Naive thymus-derived CD8-positive, alpha-beta T cell (primary cell): ENCODE data around the gene LRRC75A. TPM values are rescaled to one million over a fixed set of nuclear protein-coding genes. Genes with fewer than 3 reads are reported as not detected.

ENCODE experiments used
- ATAC-seq, 2 donors: fragments of 150-1000 bp; cut with Tn5 transposase in 1 of 2; sonication (Bioruptor Pico), chemical (Tn5 transposase) in 1 of 2; 1 replicate in 1 of 2; 2 replicates in 1 of 2; pipeline ENCODE4 v1.10.0; 2021; ENCODE audit warnings: mild to moderate bottlenecking in 2 of 2, moderate library complexity in 2 of 2
- POLR2A ChIA-PET: fragments of 350-600 bp; sonication (Branson Sonifier 250); formaldehyde crosslinking; loops from one replicate; lab custom pipeline; 2021; ENCODE audit warnings: antibody characterized with exemption; lab: Charles Lee
- DNase-seq, 10 donors: peaks; one replicate each; pipeline versions ENCODE4 v3.0.0 to v3.0.0-alpha.2; 2020 to 2022
- H3K27ac Mint-ChIP-seq, 10 donors: one replicate each; pipeline ENCODE4 v1.8.0; 2020 to 2022; ENCODE audit warnings: mild to moderate bottlenecking in 10 of 10, mixed read lengths in 10 of 10, moderate library complexity in 4 of 10, inconsistent platforms in 1 of 10
- H3K27me3 Mint-ChIP-seq, 5 donors: one replicate each; pipeline ENCODE4 v1.8.0; 2021 to 2022; ENCODE audit warnings: mixed read lengths in 5 of 5
- H3K36me3 Mint-ChIP-seq, 3 donors: one replicate each; pipeline ENCODE4 v1.8.0; 2020 to 2022; ENCODE audit warnings: mixed read lengths in 3 of 3, mild to moderate bottlenecking in 2 of 3, inconsistent platforms in 1 of 3
- H3K4me1 Mint-ChIP-seq, 4 donors: one replicate each; pipeline ENCODE4 v1.8.0; 2021 to 2022; ENCODE audit warnings: mixed read lengths in 4 of 4
- H3K4me3 Mint-ChIP-seq, 10 donors: one replicate each; pipeline ENCODE4 v1.8.0; 2020 to 2022; ENCODE audit warnings: mild to moderate bottlenecking in 10 of 10, mixed read lengths in 10 of 10, moderate library complexity in 6 of 10, inconsistent platforms in 1 of 10
- H3K9me3 Mint-ChIP-seq, 9 donors: one replicate each; pipeline ENCODE4 v1.8.0; 2020 to 2022; ENCODE audit warnings: mixed read lengths in 9 of 9, mild to moderate bottlenecking in 3 of 9, inconsistent platforms in 1 of 9, moderate library complexity in 1 of 9
- polyA plus RNA-seq, 3 donors: library from polyadenylated mRNA; unstranded; fragments of 300-500 nt; fragmentation: Illumina TruSeq; gene quantifications; one replicate each; pipeline ENCODE4 v1.2.3, GENCODE V29; 2021
- total RNA-seq, 8 experiments: library from RNA in 2 of 8; stranded (reverse) in 2 of 8; gene quantifications; one replicate each; pipeline ENCODE4 v1.2.3 and lab custom pipeline; 2021 to 2026

LRRC75A gene
- total and polyA plus RNA-seq, 5 experiments from 2014 or later: 1.8 to 8.9 (median 3.1) TPM

- H3K9me3 Mint-ChIP-seq: no peaks in the 10 kb centered on the region
- H3K4me3 Mint-ChIP-seq: no peak overlapping the region
- DNase-seq: peak in 1 of 10 donors; percentile 6
- H3K27me3 Mint-ChIP-seq: peaks cover 1 to 19% (median 9%) of the 10 kb centered on the region in 5 donors
- POLR2A ChIA-PET: interaction anchor here (0.7 kb wide), 1 partner anchor 1416 kb away, joined by 3 read pairs; no protein-coding TSS in a partner anchor
- H3K4me1 Mint-ChIP-seq: peaks cover 6 to 12% (median 7%) of the 10 kb centered on the region in 4 donors
- ATAC-seq: no peak
- no peaks in the 10 kb centered on the region for H3K36me3 Mint-ChIP-seq
- no peak overlapping the region for H3K27ac Mint-ChIP-seq
These were observed 20.0 kb upstream of the LRRC75A start for GRCh38 chr17:16512011-16512410.

DNA sequence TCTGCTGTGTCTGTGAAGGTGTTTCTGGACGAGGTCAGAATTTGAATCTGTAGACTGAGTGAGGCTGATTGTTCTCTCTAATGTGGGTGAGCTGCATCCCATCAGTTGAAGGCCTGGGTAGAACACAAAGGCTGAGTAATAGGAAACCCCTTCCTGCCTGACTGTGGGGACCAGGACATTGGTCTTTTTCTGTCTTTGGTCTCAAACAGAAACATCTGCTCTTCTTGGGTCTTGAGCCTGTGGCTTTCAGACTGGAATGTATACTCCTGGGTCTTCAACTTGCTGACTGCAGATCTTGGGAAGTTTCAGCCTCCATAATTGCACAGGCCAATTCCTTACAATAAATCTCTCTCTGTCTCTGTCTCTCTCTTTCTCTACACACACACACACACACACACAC, 19.6 kb upstream of the LRRC75A start:
- no peak overlapping the region for H3K4me3 Mint-ChIP-seq
- ATAC-seq (no peak), DNase-seq (no peak)
- H3K9me3 Mint-ChIP-seq: no peaks in the 10 kb centered on the region
- H3K36me3 Mint-ChIP-seq: no peaks in the 10 kb centered on the region
- H3K27me3 Mint-ChIP-seq: peaks cover 1 to 16% (median 10%) of the 10 kb centered on the region in 5 donors
- POLR2A ChIA-PET: interaction anchor here (0.7 kb wide), 1 partner anchor 1416 kb away, joined by 3 read pairs; no protein-coding TSS in a partner anchor
- peaks cover 6 to 12% (median 7%) of the 10 kb centered on the region in 4 donors for H3K4me1 Mint-ChIP-seq
- no peak overlapping the region for H3K27ac Mint-ChIP-seq

GRCh38 chr17:16507918-16508533, 16.0 kb upstream of the LRRC75A start:
- Mint-ChIP-seq H3K36me3 (no peaks in the 10 kb centered on the region), H3K27ac (peak overlapping the region in 1 of 10 donors; percentile 10), H3K4me1 (peaks cover 6 to 12% (median 7%) of the 10 kb centered on the region in 4 donors), H3K9me3 (no peaks in the 10 kb centered on the region), H3K27me3 (peaks cover 0 to 4% (median 0%) of the 10 kb centered on the region in 5 donors), H3K4me3 (no peak overlapping the region)
- ATAC-seq (no peak), DNase-seq (no peak)
- POLR2A ChIA-PET: no interaction called here

DNA sequence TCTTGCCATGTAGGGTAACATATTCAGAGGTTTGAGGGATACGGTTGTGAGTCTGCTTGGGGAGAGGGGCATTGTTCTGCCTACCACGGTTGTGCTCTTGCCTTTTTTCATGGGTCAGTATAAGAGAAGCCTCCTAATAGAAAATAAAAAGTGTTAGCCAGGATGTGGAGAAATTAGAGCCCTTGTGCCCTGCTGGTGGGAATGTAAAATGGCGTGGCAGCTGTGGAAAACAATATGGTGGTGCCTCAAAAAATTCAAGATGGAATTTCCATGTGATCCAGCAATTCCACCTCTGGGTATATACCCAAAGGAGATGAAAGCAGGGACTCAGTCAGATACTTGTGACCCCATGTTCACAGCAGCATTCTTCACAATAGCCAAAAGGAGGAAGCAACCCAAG, 14.2 kb upstream of the LRRC75A start:
- H3K9me3 Mint-ChIP-seq: no peaks in the 10 kb centered on the region
- DNase-seq (no peak), ATAC-seq (no peak)
- no peaks in the 10 kb centered on the region for H3K36me3 Mint-ChIP-seq
- H3K4me3 Mint-ChIP-seq: no peak overlapping the region
- H3K27me3 Mint-ChIP-seq: peaks cover 0 to 4% (median 0%) of the 10 kb centered on the region in 5 donors
- H3K4me1 Mint-ChIP-seq: no peaks in the 10 kb centered on the region
- POLR2A ChIA-PET: no interaction called here
- no peak overlapping the region for H3K27ac Mint-ChIP-seq

- Mint-ChIP-seq H3K4me1 (no peaks in the 10 kb centered on the region), H3K27ac (no peak overlapping the region), H3K27me3 (peaks cover 0 to 4% (median 0%) of the 10 kb centered on the region in 5 donors), H3K4me3 (no peak overlapping the region), H3K9me3 (no peaks in the 10 kb centered on the region), H3K36me3 (no peaks in the 10 kb centered on the region)
- ATAC-seq (no peak), DNase-seq (no peak)
- POLR2A ChIA-PET: no interaction called here
These were observed 13.0 kb upstream of the LRRC75A start for GRCh38 chr17:16504984-16505383.

DNA sequence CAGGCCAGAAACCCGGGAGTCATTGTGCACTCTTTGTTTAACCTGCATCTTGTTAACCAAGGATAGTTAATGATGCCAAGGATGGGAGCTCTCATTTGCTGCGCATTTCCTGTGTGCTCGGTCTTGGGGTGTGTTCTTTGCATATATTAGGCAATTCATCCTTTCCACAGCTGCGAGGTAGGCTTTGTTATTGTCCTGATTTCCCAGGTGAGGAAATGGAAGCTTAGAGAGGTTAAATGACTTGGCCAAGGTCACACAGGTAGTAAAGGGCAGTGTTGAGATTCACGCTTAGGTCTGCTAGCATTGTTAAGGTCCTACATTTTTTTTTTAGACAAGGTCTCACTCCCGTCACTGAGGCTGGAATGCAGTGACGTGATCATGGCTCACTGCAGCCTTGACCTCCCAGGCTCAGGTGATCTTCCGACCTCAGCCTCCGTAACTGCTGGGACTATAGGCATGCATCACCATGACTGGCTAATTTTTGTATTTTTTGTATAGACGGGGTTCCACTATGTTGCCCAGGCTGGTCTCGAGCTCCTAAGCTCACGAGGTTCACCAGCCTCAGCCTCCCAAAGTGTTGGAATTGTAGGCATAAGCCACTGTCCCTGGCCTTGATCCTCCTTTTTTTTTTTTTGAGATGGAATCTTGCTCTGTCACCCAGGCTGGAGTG, 5.0 kb upstream of the LRRC75A start:
- DNase-seq (no peak), ATAC-seq (no peak)
- Mint-ChIP-seq H3K4me3 (no peak overlapping the region), H3K36me3 (no peaks in the 10 kb centered on the region), H3K27me3 (peaks cover 0 to 14% (median 8%) of the 10 kb centered on the region in 5 donors), H3K27ac (no peak overlapping the region), H3K9me3 (no peaks in the 10 kb centered on the region), H3K4me1 (peaks cover 0 to 4% (median 2%) of the 10 kb centered on the region in 4 donors)
- POLR2A ChIA-PET: no interaction called here

DNA sequence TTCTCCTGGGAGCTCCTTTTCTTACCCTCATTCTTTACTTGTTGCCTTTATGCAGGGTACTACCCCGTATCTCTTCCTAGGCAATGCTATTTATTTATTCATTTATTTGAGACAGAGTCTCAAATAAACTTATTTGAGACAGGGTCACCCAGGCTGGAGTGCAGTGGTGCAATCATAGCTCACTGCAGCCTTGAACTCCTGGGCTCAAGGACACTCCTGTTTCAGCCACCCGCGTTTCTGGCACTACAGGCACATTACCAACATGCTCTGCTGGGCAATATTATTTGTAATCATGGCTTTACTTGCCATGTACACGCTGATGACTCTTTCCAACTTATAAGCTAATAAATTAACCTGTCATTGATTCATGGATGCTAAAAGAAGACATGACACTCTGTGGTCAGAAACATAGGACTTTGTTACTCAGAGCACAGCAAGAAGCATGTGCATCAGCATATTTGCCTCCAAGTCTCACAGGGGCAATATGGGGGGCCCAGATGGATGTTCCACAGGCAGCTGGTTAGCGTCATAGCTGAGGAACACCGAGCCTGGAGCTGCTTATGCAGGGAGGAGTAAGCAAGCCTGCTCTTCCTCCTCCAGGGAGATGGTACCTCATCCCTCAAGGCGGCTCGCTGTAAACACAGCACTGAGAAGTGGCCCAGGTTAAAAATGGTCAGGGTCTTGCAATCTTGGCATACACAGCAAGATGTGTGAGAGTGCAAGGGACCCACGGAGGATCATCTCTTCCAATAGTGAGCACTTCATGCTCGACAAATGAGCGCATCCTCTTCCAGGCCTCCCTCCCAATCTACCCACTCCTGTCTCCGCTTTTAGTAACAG, 4.2 kb upstream of the LRRC75A start:
- Mint-ChIP-seq H3K27ac (no peak overlapping the region), H3K4me3 (no peak overlapping the region)
- POLR2A ChIA-PET: no interaction called here

DNA sequence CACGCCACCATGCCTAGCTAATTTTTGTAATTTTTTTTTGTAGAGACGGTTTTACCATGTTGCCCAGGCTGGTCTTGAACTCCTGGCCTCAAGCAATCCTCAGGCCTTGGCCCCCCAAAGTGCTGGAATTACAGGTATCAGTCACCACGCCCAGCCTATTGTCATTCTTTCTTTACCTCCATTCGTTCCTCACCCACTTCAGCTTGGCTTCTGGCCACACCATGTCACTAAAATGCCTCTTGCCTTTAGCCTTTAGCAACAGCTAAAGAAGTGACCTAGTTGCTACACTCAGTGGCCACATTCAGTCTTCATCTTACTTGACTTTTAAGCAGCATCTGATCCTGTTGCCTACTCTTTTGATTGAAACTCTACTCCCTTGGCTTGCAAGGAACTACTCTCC, 3.6 kb upstream of the LRRC75A start:
- H3K9me3 Mint-ChIP-seq: no peaks in the 10 kb centered on the region
- H3K27ac Mint-ChIP-seq: no peak overlapping the region
- no peak for DNase-seq

More for the DNA sequence above, 4.2 kb upstream of the LRRC75A start:
- DNase-seq (no peak), ATAC-seq (no peak)
- peaks cover 1 to 4% (median 3%) of the 10 kb centered on the region in 4 donors for H3K4me1 Mint-ChIP-seq
- H3K27me3 Mint-ChIP-seq: peaks cover 0 to 14% (median 8%) of the 10 kb centered on the region in 5 donors
- no peaks in the 10 kb centered on the region for H3K36me3 Mint-ChIP-seq
- no peaks in the 10 kb centered on the region for H3K9me3 Mint-ChIP-seq

GRCh38 chr17:16494059-16494458, 2.1 kb upstream of the LRRC75A start:
- H3K4me1 Mint-ChIP-seq: peaks cover 12 to 20% (median 16%) of the 10 kb centered on the region in 4 donors
- DNase-seq (no peak), ATAC-seq (no peak)
- H3K27ac Mint-ChIP-seq: peak overlapping the region in 2 of 10 donors; percentile 24 to 63
- POLR2A ChIA-PET: no interaction called here
- no peak overlapping the region for H3K4me3 Mint-ChIP-seq
- H3K27me3 Mint-ChIP-seq: peaks cover 0 to 14% (median 8%) of the 10 kb centered on the region in 5 donors
- no peaks in the 10 kb centered on the region for H3K9me3 Mint-ChIP-seq
- no peaks in the 10 kb centered on the region for H3K36me3 Mint-ChIP-seq

More for the DNA sequence above, 3.6 kb upstream of the LRRC75A start:
- H3K4me3 Mint-ChIP-seq: no peak overlapping the region
- peaks cover 7 to 11% (median 9%) of the 10 kb centered on the region in 4 donors for H3K4me1 Mint-ChIP-seq
- POLR2A ChIA-PET: no interaction called here
- peaks cover 0 to 14% (median 8%) of the 10 kb centered on the region in 5 donors for H3K27me3 Mint-ChIP-seq
- ATAC-seq: no peak
- H3K36me3 Mint-ChIP-seq: no peaks in the 10 kb centered on the region

DNA sequence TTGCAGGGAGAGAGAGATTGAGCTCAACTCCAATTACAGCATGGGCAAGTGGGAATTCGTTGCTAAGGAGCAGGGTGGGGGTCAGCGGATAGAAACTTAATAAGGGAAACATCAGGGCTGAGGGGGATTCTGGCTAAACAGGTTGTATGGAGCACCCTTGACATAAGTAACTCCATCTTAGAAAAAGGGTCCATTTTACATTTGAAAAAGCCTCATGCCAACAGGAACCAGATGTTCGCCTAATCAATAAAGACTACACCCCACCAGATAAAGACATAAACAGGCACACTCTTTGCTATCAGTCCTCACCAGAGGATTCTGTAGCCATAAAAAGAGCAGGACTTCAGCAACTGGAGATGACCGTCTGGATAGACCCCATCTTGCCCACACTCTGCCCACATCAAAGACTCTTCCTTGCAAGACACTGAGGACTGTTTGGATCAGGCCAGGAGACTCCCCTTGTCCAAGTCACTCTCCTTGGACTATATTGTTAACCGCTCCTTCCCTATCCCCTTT, 1.6 kb upstream of the LRRC75A start:
- no peak for DNase-seq
- POLR2A ChIA-PET: interaction anchor here (2.3 kb wide), 1 partner anchor 42 kb away, joined by 9 read pairs; no protein-coding TSS in a partner anchor
- Mint-ChIP-seq H3K36me3 (no peaks in the 10 kb centered on the region), H3K9me3 (no peaks in the 10 kb centered on the region), H3K27me3 (peaks cover 0 to 13% (median 7%) of the 10 kb centered on the region in 5 donors), H3K4me3 (peak overlapping the region in 7 of 10 donors; percentile 28 to 88 (median 80)), H3K27ac (peak overlapping the region in 1 of 10 donors; percentile 15), H3K4me1 (peaks cover 13 to 24% (median 18%) of the 10 kb centered on the region in 4 donors)
- ATAC-seq: no peak

DNA sequence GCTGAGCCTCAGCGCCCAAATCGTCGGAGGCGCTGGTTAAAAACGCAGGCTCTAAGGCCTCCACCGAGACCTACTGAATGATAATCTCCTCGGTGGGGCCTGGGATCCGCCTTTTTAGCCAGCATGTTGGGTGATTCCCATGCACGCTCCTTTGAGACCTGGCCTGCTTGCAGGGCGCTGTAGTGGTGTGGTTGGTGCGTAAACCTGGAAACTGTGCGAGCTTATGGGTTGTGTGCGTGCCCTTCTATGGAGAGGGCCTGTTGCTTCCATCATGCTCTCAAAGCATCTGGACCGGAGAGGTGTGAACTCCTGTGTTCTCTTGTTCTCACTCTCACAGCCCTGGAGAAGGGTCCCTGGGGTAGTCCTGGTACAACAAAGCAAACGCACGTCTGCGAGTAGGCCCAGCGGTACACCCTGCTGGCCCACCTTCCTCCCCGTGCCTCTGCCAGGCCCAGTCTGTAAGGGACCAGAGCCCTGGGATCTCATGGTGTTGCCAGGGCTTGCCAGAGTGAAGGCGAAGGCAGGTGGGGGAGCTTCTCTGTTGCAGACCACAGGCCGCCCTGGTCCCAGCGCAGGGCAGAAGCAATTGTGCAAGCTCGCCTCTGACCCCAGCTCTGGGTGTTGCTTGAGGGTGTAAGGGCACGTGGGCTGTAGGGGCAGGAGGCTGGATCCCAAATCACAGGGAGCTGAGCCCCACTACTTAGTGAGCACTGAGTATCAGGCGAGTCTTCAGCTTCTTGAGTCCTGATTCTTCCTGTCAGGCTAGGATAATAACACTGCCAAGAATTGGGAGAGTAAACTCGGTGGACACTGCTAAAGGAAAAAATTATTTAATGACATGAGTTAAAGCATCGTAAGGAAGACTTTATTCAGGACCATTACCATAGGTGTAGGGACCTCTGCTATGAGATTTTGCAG, 879 bp upstream of the LRRC75A start:
- ATAC-seq (no peak), DNase-seq (no peak)
- Mint-ChIP-seq H3K27me3 (peaks cover 0 to 8% (median 4%) of the 10 kb centered on the region in 5 donors), H3K9me3 (no peaks in the 10 kb centered on the region), H3K4me3 (peak overlapping the region; percentile 72 to 88 (median 81)), H3K27ac (peak overlapping the region in 5 of 10 donors; percentile 19 to 85 (median 38)), H3K4me1 (peaks cover 13 to 24% (median 19%) of the 10 kb centered on the region in 4 donors), H3K36me3 (no peaks in the 10 kb centered on the region)
- POLR2A ChIA-PET: interaction anchor here (0.7 to 2.3 kb wide), 4 partner anchors 43 to 112 kb away, joined by 3 to 9 read pairs (median 4); partner anchors contain the start of gene UBB
